NT2/D1 (cell line): Measurements from ENCODE around the gene RAD51AP1.
A peak's percentile ranks its signal among the peaks of the same experiment; 100 is the strongest.

ENCODE experiments used
- DNase-seq: peaks from one replicate; pipeline ENCODE4 v3.0.0-alpha.2; 2011; ENCODE audit warnings: low read depth, low spot score
- H3K27me3 ChIP-seq: 2 replicates; pipeline ENCODE4 v1.6.0; 2011; ENCODE audit warnings: mild to moderate bottlenecking; ENCODE audit not compliant: insufficient read length, insufficient read depth
- H3K36me3 ChIP-seq: 2 replicates; pipeline ENCODE4 v1.6.1; 2011; ENCODE audit warnings: mild to moderate bottlenecking, low read length, mixed read lengths; ENCODE audit not compliant: insufficient read depth, insufficient read length
- H3K4me1 ChIP-seq: 2 replicates; pipeline ENCODE4 v1.5.1; 2011; ENCODE audit not compliant: insufficient read depth, insufficient read length
- H3K4me3 ChIP-seq: 2 replicates; pipeline ENCODE4 v1.5.1; 2011; ENCODE audit warnings: low read depth; ENCODE audit not compliant: insufficient read length
- H3K9ac ChIP-seq: 2 replicates; pipeline ENCODE4 v1.6.0; 2011; ENCODE audit warnings: low read depth; ENCODE audit not compliant: insufficient read length
- H3K9me3 ChIP-seq: 2 replicates; pipeline ENCODE4 v1.5.1; 2011; ENCODE audit warnings: mild to moderate bottlenecking, low read length; ENCODE audit not compliant: insufficient read depth
- SUZ12 ChIP-seq: IDR thresholded peaks from 2 replicates; pipeline ENCODE4 v1.6.1; 2011; ENCODE audit not compliant: insufficient read length, insufficient read depth; ENCODE audit errors: extremely low read depth
- YY1 ChIP-seq: IDR thresholded peaks from 2 replicates; pipeline ENCODE4 v1.6.1; 2011; ENCODE audit not compliant: insufficient read length, insufficient read depth
- ZNF274 ChIP-seq: IDR thresholded peaks from 2 replicates; pipeline ENCODE4 v1.6.1; 2011; ENCODE audit warnings: mild to moderate bottlenecking, low read depth, low read length

Gene RAD51AP1

GRCh38 chr12:4552191-4552590 lies 13.5 kb downstream of the RAD51AP1 start:
- no peak for DNase-seq
- no peaks in the 10 kb centered on the region for H3K4me1 ChIP-seq
- H3K27me3 ChIP-seq: no peaks in the 10 kb centered on the region
- no peak overlapping the region for H3K9ac ChIP-seq
- no peak for TF ChIP-seq SUZ12
- no peak for TF ChIP-seq ZNF274
- no peak for TF ChIP-seq YY1
- no peaks in the 10 kb centered on the region for H3K9me3 ChIP-seq
- H3K36me3 ChIP-seq: peaks cover 97% of the 10 kb centered on the region
- no peak overlapping the region for H3K4me3 ChIP-seq

- H3K9me3 ChIP-seq: no peaks in the 10 kb centered on the region
- TF ChIP-seq ZNF274 (no peak), YY1 (no peak), SUZ12 (no peak)
- DNase-seq: no peak
- no peaks in the 10 kb centered on the region for H3K27me3 ChIP-seq
- no peaks in the 10 kb centered on the region for H3K4me1 ChIP-seq
- H3K36me3 ChIP-seq: peaks cover 98% of the 10 kb centered on the region
- H3K4me3 ChIP-seq: no peak overlapping the region
- H3K9ac ChIP-seq: no peak overlapping the region
These were observed 15.3 kb downstream of the RAD51AP1 start for GRCh38 chr12:4553943-4554342.

- H3K9ac ChIP-seq: no peak overlapping the region
- no peaks in the 10 kb centered on the region for H3K9me3 ChIP-seq
- TF ChIP-seq ZNF274 (no peak), YY1 (no peak), SUZ12 (no peak)
- no peak for DNase-seq
- H3K27me3 ChIP-seq: no peaks in the 10 kb centered on the region
- H3K4me1 ChIP-seq: no peaks in the 10 kb centered on the region
- no peak overlapping the region for H3K4me3 ChIP-seq
- peaks cover 91% of the 10 kb centered on the region for H3K36me3 ChIP-seq
These were observed 17.1 kb downstream of the RAD51AP1 start for GRCh38 chr12:4555804-4556203.

GRCh38 chr12:4556735-4557530 lies 18.2 kb downstream of the RAD51AP1 start:
- no peak overlapping the region for H3K4me3 ChIP-seq
- peaks cover 81% of the 10 kb centered on the region for H3K36me3 ChIP-seq
- no peaks in the 10 kb centered on the region for H3K27me3 ChIP-seq
- H3K9me3 ChIP-seq: no peaks in the 10 kb centered on the region
- no peaks in the 10 kb centered on the region for H3K4me1 ChIP-seq
- DNase-seq: no peak
- TF ChIP-seq SUZ12 (no peak), ZNF274 (no peak), YY1 (no peak)
- no peak overlapping the region for H3K9ac ChIP-seq

GRCh38 chr12:4557586-4557985 lies 18.9 kb downstream of the RAD51AP1 start:
- Histone ChIP-seq H3K9ac (no peak overlapping the region), H3K27me3 (peaks cover 5% of the 10 kb centered on the region), H3K9me3 (no peaks in the 10 kb centered on the region), H3K36me3 (peaks cover 75% of the 10 kb centered on the region), H3K4me1 (peaks cover 2% of the 10 kb centered on the region), H3K4me3 (no peak overlapping the region)
- TF ChIP-seq ZNF274 (no peak), YY1 (no peak), SUZ12 (no peak)
- no peak for DNase-seq

- TF ChIP-seq YY1 (no peak), ZNF274 (no peak), SUZ12 (no peak)
- peaks cover 69% of the 10 kb centered on the region for H3K36me3 ChIP-seq
These were observed 19.5 kb downstream of the RAD51AP1 start for GRCh38 chr12:4558171-4558570.

GRCh38 chr12:4562034-4562657 lies 23.5 kb downstream of the RAD51AP1 start, which contains the start of gene DYRK4:
Gene DYRK4 (plus strand): TSS chr12:4562208. CDS start chr12:4562246, 38 bp downstream.
- peaks cover 2% of the 10 kb centered on the region for H3K4me1 ChIP-seq
- H3K4me3 ChIP-seq: peak within 1 kb of the TSS; percentile 27
- no peaks in the 10 kb centered on the region for H3K9me3 ChIP-seq
- H3K9ac ChIP-seq: peak within 1 kb of the TSS; percentile 66
- DNase-seq: peak; percentile 100
- H3K36me3 ChIP-seq: peaks cover 29% of the 10 kb centered on the region
- peaks cover 19% of the 10 kb centered on the region for H3K27me3 ChIP-seq
- TF ChIP-seq YY1: no peak
- TF ChIP-seq SUZ12: no peak
- no peak for TF ChIP-seq ZNF274

More at GRCh38 chr12:4558171-4558570, 19.5 kb downstream of the RAD51AP1 start:
- H3K4me1 ChIP-seq: peaks cover 2% of the 10 kb centered on the region
- peaks cover 11% of the 10 kb centered on the region for H3K27me3 ChIP-seq
- no peak overlapping the region for H3K9ac ChIP-seq
- no peaks in the 10 kb centered on the region for H3K9me3 ChIP-seq
- no peak overlapping the region for H3K4me3 ChIP-seq
- no peak for DNase-seq

- H3K4me1 ChIP-seq: peaks cover 2% of the 10 kb centered on the region
- no peak for TF ChIP-seq ZNF274
- no peak for TF ChIP-seq YY1
- no peak for TF ChIP-seq SUZ12
- peaks cover 19% of the 10 kb centered on the region for H3K27me3 ChIP-seq
- H3K36me3 ChIP-seq: peaks cover 17% of the 10 kb centered on the region
- DNase-seq: no peak
- no peak overlapping the region for H3K9ac ChIP-seq
- no peak overlapping the region for H3K4me3 ChIP-seq
- no peaks in the 10 kb centered on the region for H3K9me3 ChIP-seq
These were observed 24.6 kb downstream of the RAD51AP1 start for GRCh38 chr12:4563336-4563735.
